Measurements from ENCODE around the gene PITHD1. TPM values are rescaled to one million over a fixed set of nuclear protein-coding genes. Genes with fewer than 3 reads are reported as not detected.

PITHD1 gene
- total and polyA plus RNA-seq, 2 of the 8 experiments (the other 6 are each of a cell fraction or from before 2014, with no cell fraction given), result 67.4 to 68.8 TPM

GRCh38 chr1:23743287-23744152 lies 34.7 kb upstream of the PITHD1 start, which contains the start of gene ELOA:
ELOA (plus strand) TSS chr1:23743471; CDS start chr1:23743504, 33 bp downstream.
- H3K23me2 ChIP-seq (ENCODE audit: low read depth, low read length), result peaks cover 4% of the 10 kb centered on the region; the same call in 1 of the 2 replicates
- peaks cover 0 to 6% (median 2%) of the 10 kb centered on the region in 4 experiments; a peak in 3 of 8 replicates for H3K36me3 ChIP-seq (ENCODE audit: control insufficient read depth in 2 of 4, insufficient read depth in 4 of 4, low read length in 3 of 4)
- no peaks in the 10 kb centered on the region for H3K27me3 ChIP-seq (replicated peaks in 1 of 4; ENCODE audit: control insufficient read depth in 3 of 4, extremely low read depth in 1 of 4, insufficient read depth in 3 of 4, low read length in 3 of 4)
- peak within 1 kb of the TSS; percentile 95 for H4K91ac ChIP-seq (replicated peaks; ENCODE audit: insufficient read length, low read length)
- FAIRE-seq, result no peak
- peak within 1 kb of the TSS; percentile 67 to 81 (median 74) for H3K9ac ChIP-seq (replicated peaks in 1 of 4; ENCODE audit: extremely low read depth in 1 of 4, low read depth in 3 of 4, low read length in 3 of 4)
- H2BK15ac ChIP-seq (ENCODE audit: low read length), result 0 out of 2 replicates have a peak within 1 kb of the TSS, but pooled peaks have one; percentile 83
- no peak within 1 kb of the TSS for H2BK12ac ChIP-seq (ENCODE audit: low read depth, low read length)
- H4K8ac ChIP-seq (ENCODE audit: extremely low read depth, insufficient read depth, low read length), result peak within 1 kb of the TSS; percentile 87
- H3K56ac ChIP-seq (replicated peaks; ENCODE audit: insufficient read length, low read depth, low read length), result peak within 1 kb of the TSS; percentile 88
- CTCF ChIA-PET (ENCODE audit: partially characterized antibody), result interaction anchor here (1.0 to 1.2 kb wide), 4 partner anchors 9 to 198 kb away, joined by 3 to 5 read pairs (median 4); partner anchors contain the start of gene RPL11
- no peak within 1 kb of the TSS for H2AK5ac ChIP-seq (ENCODE audit: low read depth, low read length)
- H3K18ac ChIP-seq (ENCODE audit: extremely low read depth, low read length), result peak within 1 kb of the TSS; percentile 93
- peak within 1 kb of the TSS; percentile 61; the same call in 1 of the 2 replicates for H3K27ac ChIP-seq (ENCODE audit: low read depth, low read length)
- H2BK5ac ChIP-seq (ENCODE audit: low read depth, low read length), result no peak within 1 kb of the TSS; the same call in 1 of the 2 replicates
- H3K79me1 ChIP-seq (ENCODE audit: low read depth, low read length), result peaks cover 4% of the 10 kb centered on the region; the same call in 1 of the 2 replicates
- no peak within 1 kb of the TSS for H3K14ac ChIP-seq (ENCODE audit: insufficient read length)
- H3K4me3 ChIP-seq (ENCODE audit: extremely low read depth in 1 of 4, insufficient read depth in 2 of 4, low read depth in 3 of 4, low read length in 4 of 4), result peak within 1 kb of the TSS; percentile 79 to 88 (median 84)
- no peaks in the 10 kb centered on the region for H3K9me3 ChIP-seq (ENCODE audit: insufficient read depth in 2 of 2, low read depth in 1 of 2, low read length in 1 of 2)
- H2BK20ac ChIP-seq (ENCODE audit: low read length), result no peak within 1 kb of the TSS
- no peak within 1 kb of the TSS for H2BK120ac ChIP-seq (replicated peaks; ENCODE audit: low read depth, low read length)
- peak within 1 kb of the TSS; percentile 76 for H3K4ac ChIP-seq (replicated peaks; ENCODE audit: insufficient read length, low read depth, low read length)
- peak within 1 kb of the TSS; percentile 76 to 79 for H3K4me2 ChIP-seq (ENCODE audit: insufficient read depth in 1 of 2, low read depth in 2 of 2, low read length in 2 of 2)
- H4K20me1 ChIP-seq (replicated peaks in 1 of 2; ENCODE audit: control insufficient read depth in 1 of 2, insufficient read depth in 2 of 2, low read length in 2 of 2), result peaks cover 9 to 12% of the 10 kb centered on the region in 2 experiments
- H4K5ac ChIP-seq (ENCODE audit: insufficient read length, low read depth, low read length), result peak within 1 kb of the TSS; percentile 91
- peak within 1 kb of the TSS; percentile 13; the same call in 1 of the 2 replicates for H2AFZ ChIP-seq (ENCODE audit: low read length)
- peaks cover 3 to 10% (median 3%) of the 10 kb centered on the region in 4 experiments; a peak in 4 of 7 replicates for H3K4me1 ChIP-seq (replicated peaks in 1 of 4; ENCODE audit: control insufficient read depth in 3 of 4, insufficient read depth in 4 of 4, low read length in 3 of 4)
- POLR2A ChIA-PET (ENCODE audit: partially characterized antibody), result interaction anchor here (0.6 to 13.6 kb wide), 26 partner anchors 9 to 785 kb away, joined by 3 to 190 read pairs (median 5); partner anchors contain the start of genes LYPLA2, RPL11 and SRSF10
- H3K79me2 ChIP-seq (ENCODE audit: control insufficient read depth in 1 of 2, insufficient read depth in 2 of 2, low read length in 2 of 2), result peaks cover 19 to 49% of the 10 kb centered on the region in 2 experiments
- DNase-seq (ENCODE audit: low read depth in 1 of 2, low spot score in 2 of 2), result peak; percentile 23 to 85
- WGBS, 2 experiments (ENCODE audit: extremely low coverage in 1 of 2, insufficient coverage in 1 of 2, insufficient read length in 1 of 2, insufficient replicate concordance in 2 of 2, low coverage in 1 of 2, low lambda C conversion rate in 2 of 2, missing lambda C conversion rate in 1 of 2), result 2% methylated on average over 80 of the region's 119 CpGs; no CpG with 5 or more reads in 1 of the 2 experiments
- no peak within 1 kb of the TSS for H3K23ac ChIP-seq (ENCODE audit: insufficient read length)
- TF ChIP-seq GABPA (IDR thresholded peaks at IDR 0.05; ENCODE audit: borderline replicate concordance, insufficient read depth, low read length), result peak; percentile 85
- no peak for TF ChIP-seq EZH2 (IDR thresholded peaks at IDR 0.05; ENCODE audit: low read depth, low read length, severe bottlenecking)
- peak; percentile 69 for TF ChIP-seq KDM5A (IDR thresholded peaks at IDR 0.05; ENCODE audit: low read length)
- TF ChIP-seq PHF8 (conservative IDR thresholded peaks at IDR 0.05; ENCODE audit: low read depth, low read length), result peak; percentile 84
- no peak for TF ChIP-seq NRF1 (IDR thresholded peaks at IDR 0.05; ENCODE audit: low read depth, low read length)
- TF ChIP-seq RXRA (IDR thresholded peaks at IDR 0.05; ENCODE audit: insufficient read depth, low read depth, low read length), result no peak
- TF ChIP-seq RBBP5 (IDR thresholded peaks at IDR 0.05; ENCODE audit: borderline replicate concordance, low read depth, low read length), result peak; percentile 47; the same call in 1 of the 2 replicates
- TF ChIP-seq SIRT6 (IDR thresholded peaks at IDR 0.05; ENCODE audit: low read length), result no peak
- peak; percentile 89 for TF ChIP-seq ASH2L (IDR thresholded peaks at IDR 0.05; ENCODE audit: low read length)
- no peak for TF ChIP-seq CHD1 (IDR thresholded peaks at IDR 0.05; ENCODE audit: low read depth, low read length)
- no peak for TF ChIP-seq MAFK (IDR thresholded peaks at IDR 0.05; ENCODE audit: low read depth, low read length)
